ENCODE data around the gene LRATD1. TPM values are rescaled to one million over a fixed set of nuclear protein-coding genes. Genes with fewer than 3 reads are reported as not detected.
"Not testable (repeated sequence)": the region's sequence is repeated elsewhere in the genome, so short reads cannot be mapped to it uniquely, and the experiment has no call there.

LRATD1 gene
- total RNA-seq: 74.7 TPM

- ATAC-seq: peak; percentile 88
Observed at GRCh38 chr2:14632133-14632936, at the start of gene LRATD1. TSS of gene LRATD1 (plus strand) at chr2:14632717. CDS start at chr2:14633980, 1,263 bp downstream.

GRCh38 chr2:14583059-14583458 is 49.5 kb upstream of the LRATD1 start:
- no peak for ATAC-seq

- no peak for ATAC-seq
Observed at GRCh38 chr2:14583802-14584201, 48.7 kb upstream of the LRATD1 start.

GRCh38 chr2:14587119-14587518 is 45.4 kb upstream of the LRATD1 start:
- ATAC-seq: peak; percentile 97

- ATAC-seq: peak; percentile 97
Observed at GRCh38 chr2:14601156-14601770, 31.3 kb upstream of the LRATD1 start.

- no peak for ATAC-seq
Observed at GRCh38 chr2:14602309-14602708, 30.2 kb upstream of the LRATD1 start.

GRCh38 chr2:14603676-14604075 is 28.8 kb upstream of the LRATD1 start:
- no peak for ATAC-seq

- no peak for ATAC-seq
Observed at GRCh38 chr2:14608245-14608644, 24.3 kb upstream of the LRATD1 start.

- ATAC-seq: peak; percentile 89
Observed at GRCh38 chr2:14614017-14614416, 18.5 kb upstream of the LRATD1 start.

GRCh38 chr2:14615121-14615520 is 17.4 kb upstream of the LRATD1 start:
- ATAC-seq: no peak

- no peak for ATAC-seq
Observed at GRCh38 chr2:14615760-14616159, 16.8 kb upstream of the LRATD1 start.

GRCh38 chr2:14616342-14616741 is 16.2 kb upstream of the LRATD1 start:
- peak; percentile 30 for ATAC-seq

- peak; percentile 47 for ATAC-seq
Observed at GRCh38 chr2:14616950-14617349, 15.6 kb upstream of the LRATD1 start.

GRCh38 chr2:14619441-14619840 is 13.1 kb upstream of the LRATD1 start:
- no peak for ATAC-seq

GRCh38 chr2:14621114-14621513 is 11.4 kb upstream of the LRATD1 start:
- ATAC-seq: peak; percentile 53

GRCh38 chr2:14621906-14622549 is 10.5 kb upstream of the LRATD1 start:
- ATAC-seq: no peak

GRCh38 chr2:14622550-14622939 is 10.0 kb upstream of the LRATD1 start:
- ATAC-seq: not testable (repeated sequence)

GRCh38 chr2:14623237-14623636 is 9.3 kb upstream of the LRATD1 start:
- no peak for ATAC-seq

GRCh38 chr2:14626873-14627272 is 5.6 kb upstream of the LRATD1 start:
- ATAC-seq: no peak

- peak; percentile 74 for ATAC-seq
Observed at GRCh38 chr2:14628901-14629300, 3.6 kb upstream of the LRATD1 start.

- no peak for ATAC-seq
Observed at GRCh38 chr2:14631406-14632040, 994 bp upstream of the LRATD1 start.

- no peak for ATAC-seq
Observed at GRCh38 chr2:14633061-14633460, 544 bp downstream of the LRATD1 start.
